ENCODE data around the gene HSD17B14. TPM values are rescaled to one million over a fixed set of nuclear protein-coding genes. Genes with fewer than 3 reads are reported as not detected.
"Not testable (repeated sequence)": the region's sequence is repeated elsewhere in the genome, so short reads cannot be mapped to it uniquely, and the experiment has no call there.

The HSD17B14 gene
- total RNA-seq, 6 donors from 2014 or later, result 13.8 to 65.0 (median 28.5) TPM

DNA sequence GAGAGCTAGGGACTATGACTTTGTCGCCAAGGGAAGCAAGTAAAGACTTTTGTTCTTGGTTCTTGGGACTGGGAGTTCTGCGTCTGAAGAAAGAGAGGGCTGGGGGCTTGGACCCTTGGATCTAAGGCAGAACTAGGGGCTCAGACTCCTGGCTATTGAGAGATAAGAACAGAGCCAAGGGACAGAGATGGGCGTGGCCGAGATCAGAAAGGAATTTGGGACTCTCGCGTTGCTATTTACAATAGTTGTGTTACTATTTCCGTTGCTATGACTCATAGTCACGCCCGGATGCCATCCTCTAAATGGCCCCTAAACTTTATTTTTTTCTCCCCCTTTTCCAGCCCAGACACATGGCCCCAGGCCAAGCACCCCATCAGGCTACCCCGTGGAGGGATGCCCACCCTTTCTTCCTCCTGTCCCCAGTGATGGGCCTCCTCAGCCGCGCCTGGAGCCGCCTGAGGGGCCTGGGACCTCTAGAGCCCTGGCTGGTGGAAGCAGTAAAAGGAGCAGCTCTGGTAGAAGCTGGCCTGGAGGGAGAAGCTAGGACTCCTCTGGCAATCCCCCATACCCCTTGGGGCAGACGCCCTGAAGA lies 36.7 kb upstream of the HSD17B14 start:
- H3K4me3 ChIP-seq, result peak overlapping the region; percentile 67 to 87 (median 75)
- WGBS, 2 donors, result 0 to 1% methylated on average over 11 to 14 of the region's 14 CpGs
- peak; percentile 73 to 87 for TF ChIP-seq POLR2AphosphoS5 (IDR thresholded peaks at IDR 0.05)
- TF ChIP-seq, protein P1, sequence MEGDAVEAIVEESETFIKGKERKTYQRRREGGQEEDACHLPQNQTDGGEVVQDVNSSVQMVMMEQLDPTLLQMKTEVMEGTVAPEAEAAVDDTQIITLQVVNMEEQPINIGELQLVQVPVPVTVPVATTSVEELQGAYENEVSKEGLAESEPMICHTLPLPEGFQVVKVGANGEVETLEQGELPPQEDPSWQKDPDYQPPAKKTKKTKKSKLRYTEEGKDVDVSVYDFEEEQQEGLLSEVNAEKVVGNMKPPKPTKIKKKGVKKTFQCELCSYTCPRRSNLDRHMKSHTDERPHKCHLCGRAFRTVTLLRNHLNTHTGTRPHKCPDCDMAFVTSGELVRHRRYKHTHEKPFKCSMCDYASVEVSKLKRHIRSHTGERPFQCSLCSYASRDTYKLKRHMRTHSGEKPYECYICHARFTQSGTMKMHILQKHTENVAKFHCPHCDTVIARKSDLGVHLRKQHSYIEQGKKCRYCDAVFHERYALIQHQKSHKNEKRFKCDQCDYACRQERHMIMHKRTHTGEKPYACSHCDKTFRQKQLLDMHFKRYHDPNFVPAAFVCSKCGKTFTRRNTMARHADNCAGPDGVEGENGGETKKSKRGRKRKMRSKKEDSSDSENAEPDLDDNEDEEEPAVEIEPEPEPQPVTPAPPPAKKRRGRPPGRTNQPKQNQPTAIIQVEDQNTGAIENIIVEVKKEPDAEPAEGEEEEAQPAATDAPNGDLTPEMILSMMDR (IDR thresholded peaks at IDR 0.05), result peak in 3 of 6 experiments; percentile 18 to 31 (median 21)
- TF ChIP-seq EP300 (IDR thresholded peaks at IDR 0.05), result peak in 3 of 4 donors; percentile 21 to 94 (median 91)
- peak in 1 of 4 donors; percentile 13 for TF ChIP-seq POLR2A (IDR thresholded peaks at IDR 0.05)
- no peaks in the 10 kb centered on the region for H3K27me3 ChIP-seq
- peaks cover 33 to 49% (median 43%) of the 10 kb centered on the region in 4 donors for H3K4me1 ChIP-seq
- H3K9me3 ChIP-seq, result no peaks in the 10 kb centered on the region
- ATAC-seq (ENCODE audit: low FRiP score in 2 of 2), result peak; percentile 83 to 88
- peak overlapping the region; percentile 99 to 100 (median 100) for H3K27ac ChIP-seq
- H3K36me3 ChIP-seq, result peaks cover 9 to 48% (median 43%) of the 10 kb centered on the region in 4 donors
- DNase-seq, result peak; percentile 83 to 94

DNA sequence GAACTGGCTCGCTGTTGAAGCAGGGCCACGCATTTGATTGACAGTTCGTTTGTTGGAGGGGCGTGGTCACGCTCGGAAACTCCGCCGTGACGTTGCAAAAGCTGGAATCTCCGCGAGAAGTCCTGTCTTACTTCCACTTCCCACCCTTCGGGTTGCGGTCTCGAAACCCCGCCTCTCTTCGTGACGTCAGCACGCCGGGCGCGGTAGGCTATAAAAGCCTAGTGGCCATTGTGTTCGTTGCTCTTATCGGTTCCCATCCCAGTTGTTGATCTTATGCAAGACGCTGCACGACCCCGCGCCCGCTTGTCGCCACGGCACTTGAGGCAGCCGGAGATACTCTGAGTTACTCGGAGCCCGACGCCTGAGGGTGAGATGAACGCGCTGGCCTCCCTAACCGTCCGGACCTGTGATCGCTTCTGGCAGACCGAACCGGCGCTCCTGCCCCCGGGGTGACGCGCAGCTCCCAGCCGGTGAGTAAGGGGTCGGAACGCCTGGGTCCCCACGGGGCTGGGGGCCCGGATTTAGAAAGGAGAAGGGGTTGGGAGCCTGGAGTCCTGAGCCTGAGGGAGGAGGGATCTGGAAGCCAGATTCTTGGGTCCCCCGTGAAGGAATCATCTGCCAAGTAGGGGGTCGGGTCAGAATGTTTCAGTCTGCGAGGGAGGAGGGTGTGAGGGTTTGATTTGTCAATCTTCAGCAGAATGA lies 36.0 kb upstream of the HSD17B14 start, which contains the start of gene PPP1R15A:
Gene PPP1R15A (plus strand): TSS at position 240 of the 702 bp plus-strand sequence. CDS start 813 bp downstream, outside the sequence.
- Histone ChIP-seq H3K27ac (peak within 1 kb of the TSS; percentile 99 to 100 (median 100)), H3K27me3 (no peaks in the 10 kb centered on the region), H3K4me1 (peaks cover 29 to 54% (median 46%) of the 10 kb centered on the region in 4 donors), H3K9me3 (no peaks in the 10 kb centered on the region), H3K36me3 (peaks cover 9 to 42% (median 36%) of the 10 kb centered on the region in 4 donors), H3K4me3 (peak within 1 kb of the TSS; percentile 67 to 87 (median 75))
- TF ChIP-seq POLR2A (IDR thresholded peaks at IDR 0.05), result peak; percentile 98 to 100 (median 100)
- peak in 2 of 4 donors; percentile 77 to 97 for TF ChIP-seq EP300 (IDR thresholded peaks at IDR 0.05)
- TF ChIP-seq, protein P1 (IDR thresholded peaks at IDR 0.05), result peak in 5 of 6 experiments; percentile 17 to 78 (median 53)
- TF ChIP-seq POLR2AphosphoS5 (IDR thresholded peaks at IDR 0.05), result peak; percentile 100
- 0% methylated on average over 24 to 51 of the region's 53 CpGs for WGBS, 2 donors
- ATAC-seq (ENCODE audit: low FRiP score in 2 of 2) (peak; percentile 86 to 90), DNase-seq (peak; percentile 97 to 98)

DNA sequence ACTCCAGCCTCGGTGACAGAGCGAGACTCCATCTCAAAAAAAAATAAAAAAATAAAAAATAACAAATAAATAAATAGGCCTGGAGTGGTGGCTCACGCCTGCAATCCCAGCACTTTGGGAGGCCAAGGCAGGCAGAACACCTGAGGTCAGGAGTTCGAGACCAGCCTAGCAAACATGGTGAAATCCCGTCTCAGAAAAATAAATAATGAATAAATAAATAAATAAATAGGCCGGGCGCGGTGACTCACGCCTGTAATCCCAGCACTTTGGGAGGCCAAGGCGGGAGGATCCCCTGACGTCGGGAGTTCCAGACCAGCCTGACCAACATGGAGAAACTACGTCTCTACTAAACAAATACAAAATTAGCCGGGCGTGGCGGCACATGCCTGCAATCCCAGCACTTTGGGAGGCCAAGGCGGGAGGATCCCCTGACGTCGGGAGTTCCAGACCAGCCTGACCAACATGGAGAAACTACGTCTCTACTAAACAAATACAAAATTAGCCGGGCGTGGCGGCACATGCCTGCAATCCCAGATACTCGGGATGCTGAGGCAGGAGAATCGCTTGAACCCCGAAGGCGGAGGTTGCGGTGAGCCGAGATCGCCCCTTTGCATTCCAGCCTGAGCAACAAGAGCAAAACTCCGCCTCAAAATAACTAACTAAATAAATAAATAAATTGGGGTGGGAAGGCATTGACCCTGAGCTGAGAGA lies 35.3 kb upstream of the HSD17B14 start:
- H3K27me3 ChIP-seq; DNase-seq; ATAC-seq (ENCODE audit: low FRiP score in 2 of 2); H3K9me3 ChIP-seq: not testable (repeated sequence)
- WGBS, 2 donors, result 82 to 88% methylated on average over 31 of the region's 31 CpGs
- H3K4me3 ChIP-seq, result peak overlapping the region in 3 of 4 donors; percentile 67 to 77 (median 73)
- peaks cover 22 to 56% (median 45%) of the 10 kb centered on the region in 4 donors for H3K4me1 ChIP-seq
- peaks cover 9 to 35% (median 30%) of the 10 kb centered on the region in 4 donors for H3K36me3 ChIP-seq
- peak overlapping the region in 3 of 4 donors; percentile 43 to 100 (median 99) for H3K27ac ChIP-seq

DNA sequence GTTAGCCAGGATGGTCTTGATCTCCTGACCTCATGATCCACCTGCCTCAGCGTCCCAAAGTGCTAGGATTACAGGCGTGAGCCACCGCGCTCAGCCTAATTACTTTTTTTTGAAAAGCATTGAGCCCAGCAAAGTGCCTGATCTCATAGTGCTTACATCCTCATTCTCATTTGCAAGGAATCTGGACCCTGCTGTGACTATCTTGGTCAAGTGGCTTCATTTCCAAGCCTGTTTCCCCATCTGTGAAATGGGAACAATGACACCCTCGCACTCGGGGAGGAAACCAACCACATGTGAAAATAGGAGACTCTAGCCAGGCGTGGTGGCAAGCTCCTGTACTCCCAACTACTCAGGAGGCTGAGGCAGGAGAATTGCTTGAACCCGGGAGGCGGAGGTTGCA lies 33.8 kb upstream of the HSD17B14 start:
- ATAC-seq (ENCODE audit: low FRiP score in 2 of 2), result no peak
- no peak for TF ChIP-seq POLR2A (IDR thresholded peaks at IDR 0.05)
- TF ChIP-seq EP300 (IDR thresholded peaks at IDR 0.05), result no peak
- TF ChIP-seq, protein P1 (IDR thresholded peaks at IDR 0.05), result no peak
- Histone ChIP-seq H3K4me3 (no peak overlapping the region), H3K27me3 (no peaks in the 10 kb centered on the region), H3K4me1 (peaks cover 8 to 45% (median 30%) of the 10 kb centered on the region in 4 donors), H3K36me3 (peaks cover 0 to 19% (median 16%) of the 10 kb centered on the region in 4 donors), H3K27ac (no peak overlapping the region), H3K9me3 (no peaks in the 10 kb centered on the region)
- WGBS, 2 donors, result 95 to 98% methylated on average over 9 of the region's 9 CpGs
- no peak for DNase-seq

All from upper lobe of left lung (tissue), 6 donors.